Endothelial cell of umbilical vein (primary cell): Measurements from ENCODE around the gene KCNMA1.

Source experiments
- CTCF ChIP-seq, 2 donors: IDR thresholded peaks; 1 replicate in 1 of 2; 2 replicates in 1 of 2; pipeline ENCODE4 v1.5.1; 2011; ENCODE audit warnings: low read length in 2 of 2, mild to moderate bottlenecking in 2 of 2, moderate library complexity in 2 of 2, control low read depth in 1 of 2, inconsistent platforms in 1 of 2, low read depth in 1 of 2; ENCODE audit not compliant: insufficient read depth in 1 of 2; ENCODE audit errors: extremely low read depth in 1 of 2
- EZH2 ChIP-seq: IDR thresholded peaks from 2 replicates; pipeline ENCODE4 v1.6.1; 2012; ENCODE audit warnings: borderline replicate concordance, low read depth, mild to moderate bottlenecking, moderate library complexity, low read length, inconsistent platforms; ENCODE audit not compliant: severe bottlenecking
- JUN ChIP-seq: IDR thresholded peaks from 2 replicates; pipeline ENCODE4 v1.6.1; 2011; ENCODE audit warnings: borderline replicate concordance, low read depth; ENCODE audit not compliant: insufficient read length, insufficient read depth
- MYC ChIP-seq: IDR thresholded peaks from one replicate; pipeline ENCODE4 v1.6.1; 2011; ENCODE audit warnings: mild to moderate bottlenecking, low read depth, low read length
- POLR2A ChIP-seq: IDR thresholded peaks from 2 replicates; pipeline ENCODE4 v1.6.1; 2012; ENCODE audit warnings: low read depth, mild to moderate bottlenecking, control low read depth, low read length
- POLR2AphosphoS5 ChIP-seq: IDR thresholded peaks from 2 replicates; pipeline ENCODE4 v1.6.1; 2012; ENCODE audit warnings: low read depth, mild to moderate bottlenecking, control low read depth, low read length, moderate library complexity; ENCODE audit not compliant: insufficient read depth

GRCh38 chr10:77022671-77023070 lies 614.9 kb downstream of the KCNMA1 start:
- no peak for TF ChIP-seq POLR2AphosphoS5
- TF ChIP-seq CTCF (IDR thresholded peaks at IDR 0.05; ENCODE audit: extremely low read depth in 1 of 2, insufficient read depth in 1 of 2, low read depth in 1 of 2, low read length in 2 of 2): no peak
- no peak for TF ChIP-seq POLR2A
- TF ChIP-seq EZH2: no peak
- TF ChIP-seq JUN: no peak
- TF ChIP-seq MYC: no peak
